Natural killer cell treated with Interleukin-12 subunit alpha and Interleukin-12 subunit beta and Interleukin-15 and Interleukin-18, amount 100 ng/mL, for 72 hours (primary cell): ENCODE results near the gene VAX1. TPM values are rescaled to one million over a fixed set of nuclear protein-coding genes. Genes with fewer than 3 reads are reported as not detected.
"Not testable (repeated sequence)": the region's sequence is repeated elsewhere in the genome, so short reads cannot be mapped to it uniquely, and the experiment has no call there.

Source experiments
- ATAC-seq, 2 donors: fragments of 150-1000 bp; cut with Tn5 transposase in 1 of 2; sonication (Bioruptor Pico), chemical (Tn5 transposase) in 1 of 2; 2 replicates each; pipeline ENCODE4 v1.10.0; 2021
- DNase-seq: peaks from one replicate; pipeline ENCODE4 v3.0.0; 2022; ENCODE audit warnings: low spot score
- H3K27ac Mint-ChIP-seq, 2 donors: 1 replicate in 1 of 2; 2 replicates in 1 of 2; pipeline ENCODE4 v1.8.0; 2022; ENCODE audit warnings: mixed read lengths in 2 of 2, mild to moderate bottlenecking in 1 of 2, moderate library complexity in 1 of 2
- H3K27me3 Mint-ChIP-seq, 2 donors: 1 replicate in 1 of 2; 2 replicates in 1 of 2; pipeline ENCODE4 v1.8.0; 2022; ENCODE audit warnings: mixed read lengths in 2 of 2
- H3K36me3 Mint-ChIP-seq: one replicate; pipeline ENCODE4 v1.8.0; 2022; ENCODE audit warnings: mixed read lengths
- H3K4me1 Mint-ChIP-seq, 2 donors: 1 replicate in 1 of 2; 2 replicates in 1 of 2; pipeline ENCODE4 v1.8.0; 2022; ENCODE audit warnings: low read depth in 2 of 2, mixed read lengths in 2 of 2, mild to moderate bottlenecking in 1 of 2
- H3K4me3 Mint-ChIP-seq: one replicate; pipeline ENCODE4 v1.8.0; 2022; ENCODE audit warnings: mixed read lengths
- H3K9me3 Mint-ChIP-seq: 2 replicates; pipeline ENCODE4 v1.8.0; 2022; ENCODE audit warnings: mixed read lengths
- total RNA-seq, 2 donors: library from RNA; stranded (reverse); gene quantifications; one replicate each; pipeline ENCODE4 v1.2.3, GENCODE V29; 2022

VAX1 gene, protein sequence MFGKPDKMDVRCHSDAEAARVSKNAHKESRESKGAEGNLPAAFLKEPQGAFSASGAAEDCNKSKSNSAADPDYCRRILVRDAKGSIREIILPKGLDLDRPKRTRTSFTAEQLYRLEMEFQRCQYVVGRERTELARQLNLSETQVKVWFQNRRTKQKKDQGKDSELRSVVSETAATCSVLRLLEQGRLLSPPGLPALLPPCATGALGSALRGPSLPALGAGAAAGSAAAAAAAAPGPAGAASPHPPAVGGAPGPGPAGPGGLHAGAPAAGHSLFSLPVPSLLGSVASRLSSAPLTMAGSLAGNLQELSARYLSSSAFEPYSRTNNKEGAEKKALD
- total RNA-seq: not detected

DNA sequence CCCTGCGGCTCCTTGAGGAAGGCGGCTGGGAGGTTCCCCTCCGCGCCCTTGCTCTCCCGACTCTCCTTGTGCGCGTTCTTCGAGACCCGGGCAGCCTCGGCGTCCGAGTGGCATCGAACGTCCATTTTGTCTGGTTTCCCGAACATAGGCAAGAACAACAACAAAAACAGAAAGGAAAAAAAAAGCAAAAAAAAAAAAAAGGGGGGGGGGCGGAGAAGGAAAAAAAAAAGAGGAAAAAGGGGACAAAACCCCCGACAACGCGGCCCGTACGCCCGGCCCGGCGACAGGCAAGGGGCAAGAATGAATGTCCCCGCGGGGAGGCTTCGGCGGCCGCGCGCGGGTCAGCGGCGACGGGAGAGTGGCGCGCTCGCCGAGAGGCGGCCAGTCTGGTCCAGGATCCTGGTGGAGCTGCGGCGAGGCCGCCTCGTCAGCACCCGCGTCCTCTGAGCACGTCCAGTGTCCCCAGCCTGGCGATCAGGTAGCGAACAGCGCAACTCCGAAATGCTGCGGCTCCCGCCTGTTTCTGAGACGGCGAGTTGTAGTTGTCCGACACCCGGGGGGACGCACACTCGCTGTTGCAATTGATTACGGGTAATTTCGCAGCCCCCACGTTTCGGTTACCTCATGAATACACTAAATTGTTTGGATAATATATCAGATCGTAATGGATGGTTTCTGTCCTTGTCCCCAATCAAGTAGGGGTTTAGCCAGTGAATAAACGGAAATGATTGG is at the start of gene VAX1:
TSS of gene VAX1 (minus strand) at position 360 of the 732 bp plus-strand sequence. CDS start at position 146, 214 bp downstream.
- DNase-seq: no peak
- H3K4me1 Mint-ChIP-seq: peaks cover 0 to 3% of the 10 kb centered on the region in 2 donors
- no peak within 1 kb of the TSS for H3K27ac Mint-ChIP-seq
- ATAC-seq: no peak
- H3K9me3 Mint-ChIP-seq: no peaks in the 10 kb centered on the region
- peaks cover 4% of the 10 kb centered on the region for H3K36me3 Mint-ChIP-seq
- H3K27me3 Mint-ChIP-seq: peaks cover 43 to 58% of the 10 kb centered on the region in 2 donors
- H3K4me3 Mint-ChIP-seq: no peak within 1 kb of the TSS

DNA sequence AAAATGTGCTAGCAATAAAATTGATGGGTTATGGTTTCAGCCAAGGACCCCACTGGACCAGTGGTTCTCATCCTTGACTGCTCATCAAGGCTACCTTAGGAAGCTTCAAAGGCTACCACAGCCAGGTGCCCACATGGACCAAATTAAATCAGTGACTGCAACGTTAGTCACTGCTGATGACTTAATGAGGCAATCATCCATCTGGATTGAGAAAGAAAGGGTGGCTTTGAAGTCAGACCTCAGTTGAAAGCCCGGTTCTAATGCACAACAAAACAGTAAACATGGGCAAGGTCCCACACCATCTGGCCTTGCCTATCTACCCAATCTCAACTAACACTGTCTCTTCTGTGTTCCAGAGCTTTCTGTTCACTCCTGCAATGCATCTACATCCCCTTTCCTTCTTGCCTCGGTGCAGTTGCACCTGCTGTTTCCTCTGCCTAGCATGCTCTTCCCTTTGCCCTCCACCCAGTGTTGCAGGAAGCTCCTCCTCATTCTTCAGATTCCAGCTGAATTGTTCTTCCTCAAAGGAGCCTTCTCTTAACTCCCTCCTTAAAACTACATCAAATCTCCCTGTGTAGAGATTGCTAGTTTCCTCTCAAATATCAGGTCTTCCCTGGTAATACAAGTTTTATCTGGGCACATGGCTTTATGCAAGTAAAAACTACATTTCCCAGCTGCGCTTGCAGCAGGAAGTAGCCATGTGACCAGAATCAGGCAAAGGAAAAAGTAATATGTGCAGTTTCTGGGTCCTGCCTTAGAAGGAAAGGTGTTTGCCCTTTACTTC is 49.0 kb upstream of the VAX1 start:
- Mint-ChIP-seq H3K4me3 (no peak overlapping the region), H3K27ac (no peak overlapping the region), H3K27me3 (peaks cover 13 to 25% of the 10 kb centered on the region in 2 donors), H3K9me3 (no peaks in the 10 kb centered on the region), H3K4me1 (no peaks in the 10 kb centered on the region), H3K36me3 (peaks cover 5% of the 10 kb centered on the region)
- ATAC-seq (no peak), DNase-seq (no peak)

DNA sequence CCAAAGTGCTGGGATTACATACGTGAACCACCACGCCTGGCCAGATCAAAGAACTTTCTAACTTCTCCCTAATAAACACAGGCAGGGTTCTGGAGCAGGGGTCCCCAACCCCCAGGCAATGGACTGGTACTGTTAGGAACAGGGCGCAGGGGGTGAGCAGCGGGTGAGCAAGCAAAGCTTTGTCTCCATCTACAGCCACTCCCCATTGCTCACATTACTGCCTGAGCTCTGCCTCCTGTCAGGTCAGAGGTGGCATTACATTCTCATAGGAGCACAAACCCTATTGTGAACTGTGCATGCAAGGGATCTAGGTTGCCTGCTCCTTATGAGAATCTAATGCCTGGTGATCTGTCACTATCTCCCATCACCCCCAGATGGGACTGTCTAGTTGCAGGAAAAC is 47.7 kb upstream of the VAX1 start:
- not testable (repeated sequence) for H3K9me3 Mint-ChIP-seq, ATAC-seq, H3K27ac Mint-ChIP-seq, DNase-seq, H3K4me1 Mint-ChIP-seq, H3K4me3 Mint-ChIP-seq, H3K36me3 Mint-ChIP-seq
- H3K27me3 Mint-ChIP-seq: peaks cover 12 to 18% of the 10 kb centered on the region in 2 donors

DNA sequence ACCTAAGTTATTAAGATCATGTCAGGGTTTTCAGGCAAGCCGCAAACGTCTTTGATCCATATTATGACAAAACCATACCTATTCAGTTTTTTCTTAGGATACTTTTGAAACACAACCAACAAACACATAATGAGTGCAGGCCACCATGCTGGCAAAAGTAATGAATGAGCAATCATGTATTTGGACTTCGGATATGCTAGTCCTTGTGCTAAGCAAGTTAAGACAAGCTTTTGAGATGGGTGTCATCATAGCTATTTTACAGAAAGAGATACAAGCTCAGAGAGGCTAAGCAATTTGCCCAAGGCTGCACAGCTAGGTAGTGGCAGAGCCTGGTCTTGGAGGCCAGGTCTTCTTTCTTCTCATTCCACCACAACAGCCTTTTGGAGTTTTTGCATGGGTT is 46.8 kb upstream of the VAX1 start:
- ATAC-seq (no peak), DNase-seq (no peak)
- H3K4me1 Mint-ChIP-seq: no peaks in the 10 kb centered on the region
- H3K36me3 Mint-ChIP-seq: peaks cover 4% of the 10 kb centered on the region
- H3K27ac Mint-ChIP-seq: no peak overlapping the region
- H3K9me3 Mint-ChIP-seq: no peaks in the 10 kb centered on the region
- H3K27me3 Mint-ChIP-seq: peaks cover 22 to 26% of the 10 kb centered on the region in 2 donors
- H3K4me3 Mint-ChIP-seq: no peak overlapping the region

DNA sequence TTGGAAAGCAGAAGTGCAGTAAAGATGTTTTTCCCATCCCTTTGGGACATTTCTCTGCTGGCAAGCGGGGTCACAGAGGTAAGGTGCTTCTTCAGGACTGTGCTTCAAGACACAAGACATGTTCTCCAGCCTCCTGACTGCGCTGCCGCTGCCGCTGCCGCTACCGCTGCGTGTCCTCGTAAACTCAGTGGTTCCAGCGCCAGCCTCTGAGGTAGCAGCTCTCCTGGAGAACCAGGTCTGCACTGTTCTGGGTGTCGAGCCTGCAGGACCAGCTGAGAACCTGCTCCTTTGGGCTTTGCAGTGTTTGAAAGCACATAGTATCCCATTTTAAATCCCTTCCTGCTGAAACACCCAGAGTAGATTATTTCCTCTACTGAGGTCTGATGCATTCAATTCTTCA is 46.2 kb upstream of the VAX1 start:
- Mint-ChIP-seq H3K27ac (no peak overlapping the region), H3K27me3 (peaks cover 22% of the 10 kb centered on the region in 2 donors), H3K36me3 (no peaks in the 10 kb centered on the region), H3K4me3 (no peak overlapping the region), H3K9me3 (no peaks in the 10 kb centered on the region), H3K4me1 (no peaks in the 10 kb centered on the region)
- ATAC-seq (no peak), DNase-seq (no peak)

- H3K27me3 Mint-ChIP-seq: peaks cover 15 to 21% of the 10 kb centered on the region in 2 donors
- H3K4me3 Mint-ChIP-seq: no peak overlapping the region
- DNase-seq (no peak), ATAC-seq (no peak)
- H3K9me3 Mint-ChIP-seq: no peaks in the 10 kb centered on the region
- H3K27ac Mint-ChIP-seq: no peak overlapping the region
- H3K4me1 Mint-ChIP-seq: peaks cover 15 to 17% of the 10 kb centered on the region in 2 donors
- H3K36me3 Mint-ChIP-seq: no peaks in the 10 kb centered on the region
Measured at GRCh38 chr10:117178190-117178589, 40.1 kb upstream of the VAX1 start.

DNA sequence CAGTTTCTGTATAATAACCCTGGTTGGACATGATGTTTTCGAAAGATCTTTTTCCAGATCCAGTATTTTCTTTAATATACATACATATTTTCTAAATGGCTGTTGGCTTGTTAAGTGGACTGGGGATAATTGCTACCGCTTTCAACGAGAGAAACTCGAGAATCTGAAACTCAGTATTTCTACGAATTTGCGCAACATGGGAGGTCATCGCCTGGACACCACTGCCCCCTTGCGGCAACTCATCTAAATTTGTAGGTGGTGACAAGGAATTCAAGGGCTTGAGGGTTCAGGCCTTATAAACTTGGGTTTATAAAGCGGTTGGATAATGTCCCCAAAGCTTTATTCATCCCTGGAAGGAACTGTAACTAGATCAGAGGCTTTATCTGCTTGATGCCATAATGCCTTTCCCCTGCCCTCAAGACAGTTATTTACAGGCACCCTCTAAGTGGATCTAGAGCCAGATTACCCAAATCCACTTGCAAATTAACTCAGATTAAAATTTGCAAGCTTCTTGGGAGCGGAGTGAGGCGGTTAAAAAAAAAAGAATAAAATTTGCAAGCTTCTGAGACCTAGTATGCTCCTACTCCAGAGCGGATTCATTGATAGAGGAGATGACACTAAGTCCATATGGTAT is 37.9 kb upstream of the VAX1 start:
- Mint-ChIP-seq H3K27me3 (peaks cover 26 to 36% of the 10 kb centered on the region in 2 donors), H3K36me3 (no peaks in the 10 kb centered on the region), H3K4me3 (peak overlapping the region; percentile 90), H3K27ac (no peak overlapping the region), H3K9me3 (no peaks in the 10 kb centered on the region), H3K4me1 (peaks cover 15 to 17% of the 10 kb centered on the region in 2 donors)
- DNase-seq (peak; percentile 73), ATAC-seq (peak; percentile 60 to 69)

GRCh38 chr10:117175215-117175900 is 37.3 kb upstream of the VAX1 start:
- H3K4me1 Mint-ChIP-seq: peaks cover 17% of the 10 kb centered on the region in 2 donors
- H3K27me3 Mint-ChIP-seq: peaks cover 26 to 33% of the 10 kb centered on the region in 2 donors
- DNase-seq (no peak), ATAC-seq (peak; percentile 59 to 64)
- no peaks in the 10 kb centered on the region for H3K9me3 Mint-ChIP-seq
- no peak overlapping the region for H3K27ac Mint-ChIP-seq
- H3K36me3 Mint-ChIP-seq: no peaks in the 10 kb centered on the region
- peak overlapping the region; percentile 90 for H3K4me3 Mint-ChIP-seq

- Mint-ChIP-seq H3K27ac (no peak overlapping the region), H3K36me3 (no peaks in the 10 kb centered on the region)
Measured at GRCh38 chr10:117174439-117175214, 36.6 kb upstream of the VAX1 start.

GRCh38 chr10:117170244-117170643 is 32.2 kb upstream of the VAX1 start:
- DNase-seq: no peak
- Mint-ChIP-seq H3K27me3 (peaks cover 41 to 45% of the 10 kb centered on the region in 2 donors), H3K36me3 (no peaks in the 10 kb centered on the region), H3K9me3 (no peaks in the 10 kb centered on the region), H3K27ac (no peak overlapping the region), H3K4me3 (no peak overlapping the region), H3K4me1 (peaks cover 14 to 16% of the 10 kb centered on the region in 2 donors)
- ATAC-seq: no peak

More at GRCh38 chr10:117174439-117175214, 36.6 kb upstream of the VAX1 start:
- ATAC-seq (peak; percentile 61 to 77), DNase-seq (peak; percentile 77)
- Mint-ChIP-seq H3K9me3 (no peaks in the 10 kb centered on the region), H3K4me1 (peaks cover 17 to 19% of the 10 kb centered on the region in 2 donors), H3K27me3 (peaks cover 26 to 33% of the 10 kb centered on the region in 2 donors), H3K4me3 (peak overlapping the region; percentile 90)

DNA sequence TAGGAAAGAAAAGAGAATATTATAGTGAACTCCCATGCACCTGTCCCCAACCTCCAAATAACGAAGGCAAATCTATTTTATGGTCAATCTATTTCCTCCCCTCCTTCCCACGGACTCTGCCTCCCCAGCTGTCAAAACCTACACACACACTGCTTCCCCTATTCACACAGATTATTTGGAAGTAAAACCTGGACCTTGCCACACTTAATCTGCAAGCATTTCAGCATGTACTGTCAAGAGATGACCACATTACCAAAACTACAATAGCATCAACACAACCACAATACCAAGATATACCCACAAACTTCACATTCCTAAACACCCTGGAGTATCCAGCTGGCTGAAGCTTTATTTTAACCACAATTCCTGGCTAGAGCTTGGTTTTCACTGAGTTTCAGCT is 31.4 kb upstream of the VAX1 start:
- Mint-ChIP-seq H3K36me3 (no peaks in the 10 kb centered on the region), H3K9me3 (no peaks in the 10 kb centered on the region), H3K4me3 (no peak overlapping the region), H3K4me1 (peaks cover 7 to 12% of the 10 kb centered on the region in 2 donors), H3K27ac (no peak overlapping the region), H3K27me3 (peaks cover 48 to 53% of the 10 kb centered on the region in 2 donors)
- ATAC-seq (no peak), DNase-seq (no peak)

DNA sequence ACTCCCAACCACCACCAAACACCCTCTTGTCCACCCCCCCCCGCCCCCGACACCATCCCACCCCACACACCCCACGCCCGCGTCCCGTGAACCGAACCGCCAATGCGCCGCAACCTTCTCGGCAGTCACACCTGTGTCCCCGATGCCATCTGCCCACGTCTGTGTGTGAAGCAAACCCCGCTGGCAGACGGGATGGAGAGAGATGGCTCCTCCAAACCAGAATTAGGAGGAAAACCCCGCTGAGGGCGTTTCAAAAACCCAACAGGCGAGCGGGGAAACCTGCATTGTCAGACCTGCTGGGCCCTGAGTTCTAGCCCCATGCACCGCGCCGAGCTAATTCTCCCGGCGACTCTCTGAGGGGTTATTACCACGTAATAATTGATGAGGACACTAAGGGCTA is 30.7 kb upstream of the VAX1 start:
- Mint-ChIP-seq H3K4me3 (no peak overlapping the region), H3K9me3 (no peaks in the 10 kb centered on the region), H3K36me3 (no peaks in the 10 kb centered on the region), H3K4me1 (peaks cover 5 to 9% of the 10 kb centered on the region in 2 donors), H3K27me3 (peaks cover 53 to 60% of the 10 kb centered on the region in 2 donors), H3K27ac (no peak overlapping the region)
- ATAC-seq (no peak), DNase-seq (no peak)
